ENCODE measurements around the gene PFKFB2.

DNA sequence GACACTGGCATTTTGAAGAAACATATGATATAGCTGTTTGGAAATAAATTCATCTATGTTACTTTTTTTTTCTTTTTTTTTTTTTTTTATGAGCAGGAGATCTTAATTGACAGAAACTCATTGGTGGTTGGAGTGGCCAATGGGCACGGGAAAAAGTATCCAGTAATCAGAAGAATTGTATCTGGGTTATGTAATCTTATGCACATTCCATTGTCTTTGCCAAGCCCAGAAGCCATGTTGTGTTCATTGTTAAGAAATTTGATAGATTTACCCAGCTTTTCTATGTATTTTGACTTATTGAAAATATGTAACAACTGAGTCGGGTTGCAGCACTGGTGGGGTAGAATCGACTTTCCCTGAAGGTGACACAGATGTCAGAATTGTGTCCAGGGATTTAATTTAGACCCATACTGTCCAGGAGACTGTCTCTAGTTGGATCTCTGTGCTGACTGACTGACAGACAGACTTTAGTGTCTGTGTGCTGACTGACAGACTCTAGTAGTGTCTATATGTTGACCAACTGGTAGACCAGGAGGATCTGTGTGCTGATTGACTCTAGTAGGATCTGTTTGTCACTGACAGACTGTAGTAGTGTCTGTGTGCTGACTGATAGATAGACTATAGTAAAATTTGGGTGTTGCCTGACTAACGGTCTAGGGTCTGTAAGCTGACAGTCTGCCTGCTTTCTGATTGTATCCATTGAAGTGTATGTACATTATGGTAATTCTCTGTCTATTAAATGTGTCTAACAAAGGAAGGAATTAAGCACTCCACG, 23.3 kb downstream of the PFKFB2 start:
- TF ChIP-seq, protein P1, sequence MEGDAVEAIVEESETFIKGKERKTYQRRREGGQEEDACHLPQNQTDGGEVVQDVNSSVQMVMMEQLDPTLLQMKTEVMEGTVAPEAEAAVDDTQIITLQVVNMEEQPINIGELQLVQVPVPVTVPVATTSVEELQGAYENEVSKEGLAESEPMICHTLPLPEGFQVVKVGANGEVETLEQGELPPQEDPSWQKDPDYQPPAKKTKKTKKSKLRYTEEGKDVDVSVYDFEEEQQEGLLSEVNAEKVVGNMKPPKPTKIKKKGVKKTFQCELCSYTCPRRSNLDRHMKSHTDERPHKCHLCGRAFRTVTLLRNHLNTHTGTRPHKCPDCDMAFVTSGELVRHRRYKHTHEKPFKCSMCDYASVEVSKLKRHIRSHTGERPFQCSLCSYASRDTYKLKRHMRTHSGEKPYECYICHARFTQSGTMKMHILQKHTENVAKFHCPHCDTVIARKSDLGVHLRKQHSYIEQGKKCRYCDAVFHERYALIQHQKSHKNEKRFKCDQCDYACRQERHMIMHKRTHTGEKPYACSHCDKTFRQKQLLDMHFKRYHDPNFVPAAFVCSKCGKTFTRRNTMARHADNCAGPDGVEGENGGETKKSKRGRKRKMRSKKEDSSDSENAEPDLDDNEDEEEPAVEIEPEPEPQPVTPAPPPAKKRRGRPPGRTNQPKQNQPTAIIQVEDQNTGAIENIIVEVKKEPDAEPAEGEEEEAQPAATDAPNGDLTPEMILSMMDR (IDR thresholded peaks at IDR 0.05) = no peak
- no peak for TF ChIP-seq POLR2AphosphoS5 (IDR thresholded peaks at IDR 0.05; ENCODE audit: low read depth, low read length)
- TF ChIP-seq, protein P2, sequence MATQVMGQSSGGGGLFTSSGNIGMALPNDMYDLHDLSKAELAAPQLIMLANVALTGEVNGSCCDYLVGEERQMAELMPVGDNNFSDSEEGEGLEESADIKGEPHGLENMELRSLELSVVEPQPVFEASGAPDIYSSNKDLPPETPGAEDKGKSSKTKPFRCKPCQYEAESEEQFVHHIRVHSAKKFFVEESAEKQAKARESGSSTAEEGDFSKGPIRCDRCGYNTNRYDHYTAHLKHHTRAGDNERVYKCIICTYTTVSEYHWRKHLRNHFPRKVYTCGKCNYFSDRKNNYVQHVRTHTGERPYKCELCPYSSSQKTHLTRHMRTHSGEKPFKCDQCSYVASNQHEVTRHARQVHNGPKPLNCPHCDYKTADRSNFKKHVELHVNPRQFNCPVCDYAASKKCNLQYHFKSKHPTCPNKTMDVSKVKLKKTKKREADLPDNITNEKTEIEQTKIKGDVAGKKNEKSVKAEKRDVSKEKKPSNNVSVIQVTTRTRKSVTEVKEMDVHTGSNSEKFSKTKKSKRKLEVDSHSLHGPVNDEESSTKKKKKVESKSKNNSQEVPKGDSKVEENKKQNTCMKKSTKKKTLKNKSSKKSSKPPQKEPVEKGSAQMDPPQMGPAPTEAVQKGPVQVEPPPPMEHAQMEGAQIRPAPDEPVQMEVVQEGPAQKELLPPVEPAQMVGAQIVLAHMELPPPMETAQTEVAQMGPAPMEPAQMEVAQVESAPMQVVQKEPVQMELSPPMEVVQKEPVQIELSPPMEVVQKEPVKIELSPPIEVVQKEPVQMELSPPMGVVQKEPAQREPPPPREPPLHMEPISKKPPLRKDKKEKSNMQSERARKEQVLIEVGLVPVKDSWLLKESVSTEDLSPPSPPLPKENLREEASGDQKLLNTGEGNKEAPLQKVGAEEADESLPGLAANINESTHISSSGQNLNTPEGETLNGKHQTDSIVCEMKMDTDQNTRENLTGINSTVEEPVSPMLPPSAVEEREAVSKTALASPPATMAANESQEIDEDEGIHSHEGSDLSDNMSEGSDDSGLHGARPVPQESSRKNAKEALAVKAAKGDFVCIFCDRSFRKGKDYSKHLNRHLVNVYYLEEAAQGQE (IDR thresholded peaks at IDR 0.05; ENCODE audit: insufficient read depth in 1 of 2, low read depth in 2 of 2, low read length in 1 of 2) = no peak
